ENCODE measurements around the gene SCD. TPM values are rescaled to one million over a fixed set of nuclear protein-coding genes. Genes with fewer than 3 reads are reported as not detected.
A peak's percentile ranks its signal among the peaks of the same experiment; 100 is the strongest.

The SCD gene
- total and polyA plus RNA-seq, 2 of the 13 experiments (the other 11 are each of a cell fraction or from before 2014, with no cell fraction given): 492 to 512 TPM

GRCh38 chr10:100341953-100342626, 4.9 kb upstream of the SCD start (continued):
- TF ChIP-seq, protein P1, sequence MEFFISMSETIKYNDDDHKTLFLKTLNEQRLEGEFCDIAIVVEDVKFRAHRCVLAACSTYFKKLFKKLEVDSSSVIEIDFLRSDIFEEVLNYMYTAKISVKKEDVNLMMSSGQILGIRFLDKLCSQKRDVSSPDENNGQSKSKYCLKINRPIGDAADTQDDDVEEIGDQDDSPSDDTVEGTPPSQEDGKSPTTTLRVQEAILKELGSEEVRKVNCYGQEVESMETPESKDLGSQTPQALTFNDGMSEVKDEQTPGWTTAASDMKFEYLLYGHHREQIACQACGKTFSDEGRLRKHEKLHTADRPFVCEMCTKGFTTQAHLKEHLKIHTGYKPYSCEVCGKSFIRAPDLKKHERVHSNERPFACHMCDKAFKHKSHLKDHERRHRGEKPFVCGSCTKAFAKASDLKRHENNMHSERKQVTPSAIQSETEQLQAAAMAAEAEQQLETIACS (CRISPR knock-in tag; IDR thresholded peaks at IDR 0.05): no peak
- TF ChIP-seq BHLHE40 (IDR thresholded peaks at IDR 0.05; ENCODE audit: low read length) (peak; percentile 17; the same call in 1 of the 2 replicates), NFIC (IDR thresholded peaks at IDR 0.05; ENCODE audit: low read length) (peak; percentile 37; the same call in 1 of the 2 replicates), TP53 (CRISPR knock-in tag; conservative IDR thresholded peaks at IDR 0.05) (no peak), CEBPG (CRISPR knock-in tag; IDR thresholded peaks at IDR 0.05) (peak; percentile 27; the same call in 1 of the 2 replicates), NFYC (CRISPR knock-in tag; IDR thresholded peaks at IDR 0.05) (0 out of 2 replicates have a peak, but pooled peaks have one; percentile 9), ZNF24 (IDR thresholded peaks at IDR 0.05) (0 out of 2 replicates have a peak, but pooled peaks have one; percentile 9), BRF2 (CRISPR knock-in tag; IDR thresholded peaks at IDR 0.05) (no peak), ARID2 (CRISPR knock-in tag; IDR thresholded peaks at IDR 0.05; ENCODE audit: borderline replicate concordance) (no peak), ZBTB49 (CRISPR knock-in tag; IDR thresholded peaks at IDR 0.05; ENCODE audit: borderline replicate concordance) (no peak), POLR2G (IDR thresholded peaks at IDR 0.05; ENCODE audit: low read depth, low read length) (peak; percentile 44; the same call in 1 of the 2 replicates), SKI (IDR thresholded peaks at IDR 0.05; ENCODE audit: partially characterized antibody) (peak; percentile 85), MLLT10 (CRISPR knock-in tag; IDR thresholded peaks at IDR 0.05) (no peak), ZNF317 (CRISPR knock-in tag; IDR thresholded peaks at IDR 0.05) (peak; percentile 9; the same call in 1 of the 2 replicates), HHEX (CRISPR knock-in tag; IDR thresholded peaks at IDR 0.05) (peak; percentile 35; the same call in 1 of the 2 replicates), REXO4 (CRISPR knock-in tag; IDR thresholded peaks at IDR 0.05; ENCODE audit: borderline replicate concordance) (no peak), ZFP36L1 (CRISPR knock-in tag; IDR thresholded peaks at IDR 0.05) (0 out of 2 replicates have a peak, but pooled peaks have one; percentile 78), U2AF1 (optimal IDR thresholded peaks at IDR 0.05; ENCODE audit: low read depth, low read length) (no peak), THAP11 (CRISPR knock-in tag; IDR thresholded peaks at IDR 0.05) (peak; percentile 65), FOXA3 (CRISPR knock-in tag; IDR thresholded peaks at IDR 0.05) (peak; percentile 87), DRAP1 (CRISPR knock-in tag; IDR thresholded peaks at IDR 0.05) (no peak), ZNF121 (CRISPR knock-in tag; IDR thresholded peaks at IDR 0.05) (no peak), ZKSCAN8 (CRISPR knock-in tag; IDR thresholded peaks at IDR 0.05; ENCODE audit: borderline replicate concordance) (peak; percentile 18; the same call in 1 of the 2 replicates)
- TF ChIP-seq, protein P2, sequence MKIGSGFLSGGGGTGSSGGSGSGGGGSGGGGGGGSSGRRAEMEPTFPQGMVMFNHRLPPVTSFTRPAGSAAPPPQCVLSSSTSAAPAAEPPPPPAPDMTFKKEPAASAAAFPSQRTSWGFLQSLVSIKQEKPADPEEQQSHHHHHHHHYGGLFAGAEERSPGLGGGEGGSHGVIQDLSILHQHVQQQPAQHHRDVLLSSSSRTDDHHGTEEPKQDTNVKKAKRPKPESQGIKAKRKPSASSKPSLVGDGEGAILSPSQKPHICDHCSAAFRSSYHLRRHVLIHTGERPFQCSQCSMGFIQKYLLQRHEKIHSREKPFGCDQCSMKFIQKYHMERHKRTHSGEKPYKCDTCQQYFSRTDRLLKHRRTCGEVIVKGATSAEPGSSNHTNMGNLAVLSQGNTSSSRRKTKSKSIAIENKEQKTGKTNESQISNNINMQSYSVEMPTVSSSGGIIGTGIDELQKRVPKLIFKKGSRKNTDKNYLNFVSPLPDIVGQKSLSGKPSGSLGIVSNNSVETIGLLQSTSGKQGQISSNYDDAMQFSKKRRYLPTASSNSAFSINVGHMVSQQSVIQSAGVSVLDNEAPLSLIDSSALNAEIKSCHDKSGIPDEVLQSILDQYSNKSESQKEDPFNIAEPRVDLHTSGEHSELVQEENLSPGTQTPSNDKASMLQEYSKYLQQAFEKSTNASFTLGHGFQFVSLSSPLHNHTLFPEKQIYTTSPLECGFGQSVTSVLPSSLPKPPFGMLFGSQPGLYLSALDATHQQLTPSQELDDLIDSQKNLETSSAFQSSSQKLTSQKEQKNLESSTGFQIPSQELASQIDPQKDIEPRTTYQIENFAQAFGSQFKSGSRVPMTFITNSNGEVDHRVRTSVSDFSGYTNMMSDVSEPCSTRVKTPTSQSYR (CRISPR knock-in tag; IDR thresholded peaks at IDR 0.05; ENCODE audit: borderline replicate concordance): no peak
